Measurements from ENCODE around the gene PLK5.
"Not testable (repeated sequence)": the region's sequence is repeated elsewhere in the genome, so short reads cannot be mapped to it uniquely, and the experiment has no call there.

The PLK5 gene

DNA sequence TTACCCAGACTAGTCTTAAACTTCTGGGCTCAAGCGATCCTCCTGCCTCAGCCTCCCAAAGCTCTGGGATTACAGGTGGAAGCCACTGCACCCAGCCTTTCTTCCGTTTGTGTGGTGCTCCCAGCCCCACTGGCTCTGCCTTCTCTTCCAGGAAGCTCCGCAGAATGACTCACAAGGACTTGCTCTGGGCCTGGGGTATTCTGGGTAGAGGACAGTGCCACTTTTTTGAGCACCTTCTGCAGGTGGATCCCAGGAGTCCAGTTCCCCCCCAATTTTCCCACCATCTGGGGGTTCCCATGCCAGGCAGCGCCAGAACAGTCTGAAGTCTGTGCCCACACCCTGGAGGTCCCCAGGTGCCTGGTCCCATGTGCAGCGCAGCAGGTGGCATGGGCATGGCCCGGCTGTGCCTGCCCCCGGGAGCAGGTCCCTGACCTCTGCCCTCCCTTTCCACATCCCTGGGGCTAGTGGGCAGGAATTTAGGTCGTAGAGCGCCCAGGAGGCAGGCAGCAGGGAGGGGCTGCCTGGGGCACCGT lies 31.3 kb upstream of the PLK5 start:
- H3K4me3 ChIP-seq (ENCODE audit: low read depth, low read length): no peak overlapping the region
- TF ChIP-seq, protein P1, sequence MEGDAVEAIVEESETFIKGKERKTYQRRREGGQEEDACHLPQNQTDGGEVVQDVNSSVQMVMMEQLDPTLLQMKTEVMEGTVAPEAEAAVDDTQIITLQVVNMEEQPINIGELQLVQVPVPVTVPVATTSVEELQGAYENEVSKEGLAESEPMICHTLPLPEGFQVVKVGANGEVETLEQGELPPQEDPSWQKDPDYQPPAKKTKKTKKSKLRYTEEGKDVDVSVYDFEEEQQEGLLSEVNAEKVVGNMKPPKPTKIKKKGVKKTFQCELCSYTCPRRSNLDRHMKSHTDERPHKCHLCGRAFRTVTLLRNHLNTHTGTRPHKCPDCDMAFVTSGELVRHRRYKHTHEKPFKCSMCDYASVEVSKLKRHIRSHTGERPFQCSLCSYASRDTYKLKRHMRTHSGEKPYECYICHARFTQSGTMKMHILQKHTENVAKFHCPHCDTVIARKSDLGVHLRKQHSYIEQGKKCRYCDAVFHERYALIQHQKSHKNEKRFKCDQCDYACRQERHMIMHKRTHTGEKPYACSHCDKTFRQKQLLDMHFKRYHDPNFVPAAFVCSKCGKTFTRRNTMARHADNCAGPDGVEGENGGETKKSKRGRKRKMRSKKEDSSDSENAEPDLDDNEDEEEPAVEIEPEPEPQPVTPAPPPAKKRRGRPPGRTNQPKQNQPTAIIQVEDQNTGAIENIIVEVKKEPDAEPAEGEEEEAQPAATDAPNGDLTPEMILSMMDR (IDR thresholded peaks at IDR 0.05; ENCODE audit: low read depth, low read length): no peak

GRCh38 chr19:1494115-1494815 lies 29.6 kb upstream of the PLK5 start:
- H3K4me3 ChIP-seq (ENCODE audit: low read depth, low read length): no peak overlapping the region
- TF ChIP-seq, protein P1 (IDR thresholded peaks at IDR 0.05; ENCODE audit: low read depth, low read length): no peak

- TF ChIP-seq, protein P1 (IDR thresholded peaks at IDR 0.05; ENCODE audit: low read depth, low read length): no peak
- H3K4me3 ChIP-seq (ENCODE audit: low read depth, low read length): no peak overlapping the region
Measured at GRCh38 chr19:1495051-1495798, 28.7 kb upstream of the PLK5 start.

DNA sequence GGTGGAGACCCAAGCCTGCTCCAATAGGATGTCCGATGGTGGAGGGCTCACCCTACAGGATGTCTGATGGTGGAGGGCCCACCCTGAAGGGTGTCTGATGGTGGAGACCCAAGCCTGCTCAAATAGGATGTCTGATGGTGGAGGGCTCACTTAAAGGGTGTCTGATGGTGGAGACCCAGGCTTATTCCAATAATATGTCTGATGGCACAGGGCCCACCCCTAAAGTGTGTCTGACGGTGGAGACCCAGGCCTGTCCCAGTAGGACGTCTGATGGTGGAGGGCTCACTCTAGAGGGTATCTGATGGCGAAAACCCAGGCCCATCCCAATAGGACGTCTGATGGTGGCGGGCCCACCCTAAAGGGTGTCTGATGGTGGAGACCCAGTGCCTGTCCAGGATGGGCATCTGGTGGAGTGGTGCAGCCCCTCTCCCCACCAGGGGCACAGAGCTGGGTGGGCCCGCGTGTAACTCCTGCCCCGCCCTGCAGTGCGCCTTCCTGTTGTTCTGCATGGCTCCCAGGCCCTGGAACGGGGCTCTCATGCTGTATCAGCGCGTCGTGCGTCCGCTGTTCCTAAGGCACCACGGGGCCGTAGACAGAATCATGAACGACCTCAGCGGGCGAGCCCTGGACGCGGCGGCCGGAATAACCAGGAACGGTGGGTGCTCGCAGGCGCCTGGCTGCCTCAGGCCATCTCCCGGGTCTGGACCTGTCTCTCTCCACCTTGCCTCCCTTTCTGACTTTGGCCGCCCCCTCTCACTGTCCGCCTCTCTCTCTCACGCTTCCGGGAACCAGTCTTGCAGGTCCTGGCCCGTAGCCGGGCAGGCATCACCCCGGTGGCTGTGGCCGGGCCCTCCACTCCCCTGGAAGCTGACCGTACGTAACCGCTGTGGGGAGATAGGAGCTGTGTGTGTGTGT lies 27.8 kb upstream of the PLK5 start:
- H3K4me3 ChIP-seq (ENCODE audit: low read depth, low read length): no peak overlapping the region
- TF ChIP-seq, protein P1 (IDR thresholded peaks at IDR 0.05; ENCODE audit: low read depth, low read length): no peak

- H3K4me3 ChIP-seq (ENCODE audit: low read depth, low read length): no peak overlapping the region
- TF ChIP-seq, protein P1 (IDR thresholded peaks at IDR 0.05; ENCODE audit: low read depth, low read length): no peak
Measured at GRCh38 chr19:1496714-1497577, 26.9 kb upstream of the PLK5 start.

DNA sequence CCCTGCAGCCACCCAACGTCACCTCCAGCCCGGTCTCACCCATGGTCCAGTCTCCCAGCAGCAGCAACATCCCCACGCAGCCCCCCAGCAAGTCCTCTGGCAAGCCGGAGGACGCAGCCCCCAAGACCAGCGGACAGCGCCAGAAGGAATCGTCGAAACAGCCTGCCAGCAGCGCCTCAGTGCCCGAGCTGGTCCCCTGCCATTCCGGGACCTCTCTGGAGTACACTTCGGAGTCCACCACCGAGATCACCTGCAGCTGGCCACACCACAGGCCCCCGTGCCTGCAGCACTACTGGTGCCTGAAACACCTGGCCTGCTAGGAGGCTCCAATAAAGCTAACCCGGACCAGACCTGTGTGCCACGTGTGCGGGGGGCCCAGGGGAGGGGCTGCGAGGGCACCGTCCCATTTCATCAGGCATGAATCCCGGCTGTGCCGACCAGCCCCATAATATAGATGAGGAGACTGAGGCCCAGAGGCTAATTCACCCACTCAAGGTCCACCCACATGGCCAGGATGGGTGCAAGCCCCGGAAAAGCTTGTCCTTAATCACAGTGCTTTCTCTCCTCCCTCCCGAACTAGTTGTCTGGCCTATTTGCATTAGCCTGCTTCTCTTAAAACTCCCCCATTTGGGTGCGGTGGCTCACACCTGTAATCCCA lies 26.2 kb upstream of the PLK5 start:
- TF ChIP-seq, protein P1 (IDR thresholded peaks at IDR 0.05; ENCODE audit: low read depth, low read length): no peak
- H3K4me3 ChIP-seq (ENCODE audit: low read depth, low read length): no peak overlapping the region

GRCh38 chr19:1499231-1499630 lies 24.6 kb upstream of the PLK5 start:
- H3K4me3 ChIP-seq (ENCODE audit: low read depth, low read length): not testable (repeated sequence)
